ENCODE measurements around the gene HCN4.

DNA sequence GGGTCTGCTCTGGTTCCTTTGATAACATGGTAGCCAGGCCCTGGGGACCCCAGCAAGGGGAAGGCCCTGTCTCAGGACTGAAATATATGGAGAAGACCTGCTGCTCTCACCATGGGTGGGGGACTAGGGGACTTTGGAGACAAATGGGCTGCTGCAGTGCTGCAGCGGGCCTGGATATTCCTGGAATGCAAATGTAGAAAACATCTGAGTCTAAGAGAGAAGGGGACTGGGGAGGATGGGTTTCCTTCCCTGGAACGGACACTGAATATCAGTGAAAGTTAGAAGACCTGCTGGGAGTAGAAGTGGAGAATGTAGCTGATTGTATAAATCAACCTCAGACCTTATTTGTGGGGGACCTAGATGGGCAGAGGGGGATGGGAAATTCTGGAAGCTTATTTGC, 3.1 kb upstream of the HCN4 start:
- TF ChIP-seq, protein P1, sequence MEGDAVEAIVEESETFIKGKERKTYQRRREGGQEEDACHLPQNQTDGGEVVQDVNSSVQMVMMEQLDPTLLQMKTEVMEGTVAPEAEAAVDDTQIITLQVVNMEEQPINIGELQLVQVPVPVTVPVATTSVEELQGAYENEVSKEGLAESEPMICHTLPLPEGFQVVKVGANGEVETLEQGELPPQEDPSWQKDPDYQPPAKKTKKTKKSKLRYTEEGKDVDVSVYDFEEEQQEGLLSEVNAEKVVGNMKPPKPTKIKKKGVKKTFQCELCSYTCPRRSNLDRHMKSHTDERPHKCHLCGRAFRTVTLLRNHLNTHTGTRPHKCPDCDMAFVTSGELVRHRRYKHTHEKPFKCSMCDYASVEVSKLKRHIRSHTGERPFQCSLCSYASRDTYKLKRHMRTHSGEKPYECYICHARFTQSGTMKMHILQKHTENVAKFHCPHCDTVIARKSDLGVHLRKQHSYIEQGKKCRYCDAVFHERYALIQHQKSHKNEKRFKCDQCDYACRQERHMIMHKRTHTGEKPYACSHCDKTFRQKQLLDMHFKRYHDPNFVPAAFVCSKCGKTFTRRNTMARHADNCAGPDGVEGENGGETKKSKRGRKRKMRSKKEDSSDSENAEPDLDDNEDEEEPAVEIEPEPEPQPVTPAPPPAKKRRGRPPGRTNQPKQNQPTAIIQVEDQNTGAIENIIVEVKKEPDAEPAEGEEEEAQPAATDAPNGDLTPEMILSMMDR (IDR thresholded peaks at IDR 0.05) = no peak
- no peak for TF ChIP-seq POLR2A (IDR thresholded peaks at IDR 0.05)
